ES-I3 (cell line): ENCODE results near the gene ASXL1.
"Not testable (repeated sequence)": the region's sequence is repeated elsewhere in the genome, so short reads cannot be mapped to it uniquely, and the experiment has no call there.

ENCODE experiments used
- H3K36me3 ChIP-seq: 2 replicates; pipeline ENCODE4 v1.6.1; 2013; ENCODE audit warnings: mild to moderate bottlenecking, low read length, control low read depth, moderate library complexity; ENCODE audit not compliant: insufficient read depth
- H3K4me1 ChIP-seq: 2 replicates; pipeline ENCODE4 v1.6.1; 2013; ENCODE audit warnings: mild to moderate bottlenecking, control low read depth, low read length; ENCODE audit not compliant: insufficient read depth
- H3K9ac ChIP-seq: 2 replicates; pipeline ENCODE4 v1.6.1; 2013; ENCODE audit warnings: low read depth, mild to moderate bottlenecking, low read length, moderate library complexity
- H3K9me3 ChIP-seq: 2 replicates; pipeline ENCODE4 v1.6.1; 2013; ENCODE audit warnings: mild to moderate bottlenecking, low read length, moderate library complexity; ENCODE audit not compliant: control insufficient read depth, insufficient read depth

Gene ASXL1

GRCh38 chr20:32458837-32459220 lies 100.7 kb downstream of the ASXL1 start:
- peaks cover 7% of the 10 kb centered on the region; the same call in 1 of the 2 replicates for H3K36me3 ChIP-seq

GRCh38 chr20:32460231-32460630 lies 102.1 kb downstream of the ASXL1 start:
- Histone ChIP-seq H3K9me3 (no peaks in the 10 kb centered on the region), H3K4me1 (peaks cover 18% of the 10 kb centered on the region; the same call in 1 of the 2 replicates), H3K36me3 (no peaks in the 10 kb centered on the region), H3K9ac (no peak overlapping the region)

More at GRCh38 chr20:32458837-32459220, 100.7 kb downstream of the ASXL1 start:
- Histone ChIP-seq H3K4me1 (peaks cover 13% of the 10 kb centered on the region; the same call in 1 of the 2 replicates), H3K9me3 (no peaks in the 10 kb centered on the region), H3K9ac (no peak overlapping the region)

GRCh38 chr20:32460683-32461320 lies 102.7 kb downstream of the ASXL1 start:
- Histone ChIP-seq H3K4me1 (peaks cover 18% of the 10 kb centered on the region; the same call in 1 of the 2 replicates), H3K9me3 (no peaks in the 10 kb centered on the region), H3K9ac (no peak overlapping the region), H3K36me3 (no peaks in the 10 kb centered on the region)

GRCh38 chr20:32461836-32462600 lies 103.9 kb downstream of the ASXL1 start:
- no peaks in the 10 kb centered on the region for H3K9me3 ChIP-seq
- H3K36me3 ChIP-seq = no peaks in the 10 kb centered on the region
- H3K4me1 ChIP-seq = peaks cover 18% of the 10 kb centered on the region; the same call in 1 of the 2 replicates
- H3K9ac ChIP-seq = no peak overlapping the region

- no peak overlapping the region for H3K9ac ChIP-seq
- peaks cover 14% of the 10 kb centered on the region; the same call in 1 of the 2 replicates for H3K4me1 ChIP-seq
- H3K9me3 ChIP-seq = no peaks in the 10 kb centered on the region
- H3K36me3 ChIP-seq = no peaks in the 10 kb centered on the region
These were observed 104.9 kb downstream of the ASXL1 start for GRCh38 chr20:32462900-32463641.

- no peak overlapping the region for H3K9ac ChIP-seq
These were observed 105.7 kb downstream of the ASXL1 start for GRCh38 chr20:32463642-32464400.

GRCh38 chr20:32464401-32465091 lies 106.4 kb downstream of the ASXL1 start:
- Histone ChIP-seq H3K9me3 (no peaks in the 10 kb centered on the region), H3K4me1 (peaks cover 11% of the 10 kb centered on the region), H3K9ac (no peak overlapping the region), H3K36me3 (no peaks in the 10 kb centered on the region)

More at GRCh38 chr20:32463642-32464400, 105.7 kb downstream of the ASXL1 start:
- H3K9me3 ChIP-seq = no peaks in the 10 kb centered on the region
- peaks cover 10% of the 10 kb centered on the region; the same call in 1 of the 2 replicates for H3K4me1 ChIP-seq
- H3K36me3 ChIP-seq = no peaks in the 10 kb centered on the region

- peaks cover 15% of the 10 kb centered on the region for H3K4me1 ChIP-seq
These were observed 107.2 kb downstream of the ASXL1 start for GRCh38 chr20:32465092-32465900.

GRCh38 chr20:32465901-32466675 lies 108.0 kb downstream of the ASXL1 start:
- H3K9me3 ChIP-seq, H3K9ac ChIP-seq, H3K36me3 ChIP-seq: not testable (repeated sequence)
- peaks cover 15% of the 10 kb centered on the region for H3K4me1 ChIP-seq

More at GRCh38 chr20:32465092-32465900, 107.2 kb downstream of the ASXL1 start:
- H3K36me3 ChIP-seq = no peaks in the 10 kb centered on the region
- H3K9me3 ChIP-seq = no peaks in the 10 kb centered on the region
- H3K9ac ChIP-seq = no peak overlapping the region

- Histone ChIP-seq H3K4me1 (peaks cover 15% of the 10 kb centered on the region), H3K9ac (no peak overlapping the region), H3K9me3 (no peaks in the 10 kb centered on the region), H3K36me3 (no peaks in the 10 kb centered on the region)
These were observed 108.8 kb downstream of the ASXL1 start for GRCh38 chr20:32466739-32467505.

- H3K4me1 ChIP-seq = peaks cover 15% of the 10 kb centered on the region
- no peak overlapping the region for H3K9ac ChIP-seq
- H3K36me3 ChIP-seq = no peaks in the 10 kb centered on the region
- H3K9me3 ChIP-seq = no peaks in the 10 kb centered on the region
These were observed 109.6 kb downstream of the ASXL1 start for GRCh38 chr20:32467506-32468312.
